Neuron (in vitro differentiated cells): ENCODE measurements around the gene B3GAT3.

Experiments
- H2AFZ ChIP-seq: one replicate; pipeline ENCODE4 v1.6.1; 2013; ENCODE audit warnings: low read depth, mild to moderate bottlenecking, inconsistent platforms, low read length, moderate library complexity
- H3K27me3 ChIP-seq: one replicate; pipeline ENCODE4 v1.6.1; 2013; ENCODE audit warnings: low read length; ENCODE audit not compliant: insufficient read depth
- H3K36me3 ChIP-seq: one replicate; pipeline ENCODE4 v1.6.1; 2013; ENCODE audit warnings: low read length; ENCODE audit not compliant: insufficient read depth
- H3K4me1 ChIP-seq: one replicate; pipeline ENCODE4 v1.6.1; 2013; ENCODE audit warnings: low read length; ENCODE audit not compliant: insufficient read depth
- H3K4me3 ChIP-seq: 2 replicates; pipeline ENCODE4 v1.5.1; 2013; ENCODE audit warnings: mild to moderate bottlenecking, low read length, moderate library complexity
- H3K9me3 ChIP-seq: one replicate; pipeline ENCODE4 v1.6.1; 2013; ENCODE audit warnings: low read length

The B3GAT3 gene

GRCh38 chr11:62605467-62605866 lies 16.3 kb downstream of the B3GAT3 start:
- no peak overlapping the region for H2AFZ ChIP-seq
- H3K4me1 ChIP-seq = peaks cover 18% of the 10 kb centered on the region
- H3K27me3 ChIP-seq = no peaks in the 10 kb centered on the region
- no peaks in the 10 kb centered on the region for H3K9me3 ChIP-seq
- no peak overlapping the region for H3K4me3 ChIP-seq
- H3K36me3 ChIP-seq = no peaks in the 10 kb centered on the region

DNA sequence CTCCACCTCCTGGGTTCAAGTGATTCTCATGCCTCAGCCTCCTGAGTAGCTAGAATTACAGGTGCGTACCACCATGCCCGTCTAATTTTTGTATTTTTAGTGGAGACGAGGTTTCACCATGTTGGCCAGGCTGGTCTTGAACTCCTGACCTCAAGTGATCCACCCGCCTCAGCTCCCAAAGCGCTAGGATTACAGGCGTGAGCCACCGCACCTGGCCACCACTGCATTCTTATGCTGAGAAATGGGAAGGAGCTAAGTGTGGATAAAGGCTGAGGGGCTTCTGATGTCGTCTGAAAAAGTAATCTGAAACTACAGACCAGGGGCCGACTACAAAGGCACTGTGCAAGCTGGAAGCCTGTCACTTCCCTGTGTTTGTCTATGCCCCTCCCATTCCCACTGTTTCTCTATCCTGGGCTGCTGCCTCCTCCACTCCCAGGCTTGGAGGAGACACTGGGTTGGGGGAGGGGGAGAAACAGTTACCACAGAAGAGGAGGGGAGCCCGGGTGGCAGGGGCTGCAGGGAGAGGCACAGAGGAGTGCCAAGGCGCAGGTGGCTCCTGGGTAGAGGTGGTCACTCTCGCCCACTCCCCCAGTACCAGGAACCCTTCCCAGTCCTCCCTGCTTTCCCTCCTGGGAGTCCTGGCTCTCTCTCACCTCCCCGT lies 17.2 kb downstream of the B3GAT3 start:
- H3K4me1 ChIP-seq = peaks cover 27% of the 10 kb centered on the region
- H2AFZ ChIP-seq = no peak overlapping the region
- H3K4me3 ChIP-seq = no peak overlapping the region
- H3K9me3 ChIP-seq = no peaks in the 10 kb centered on the region
- peaks cover 5% of the 10 kb centered on the region for H3K36me3 ChIP-seq
- no peaks in the 10 kb centered on the region for H3K27me3 ChIP-seq

DNA sequence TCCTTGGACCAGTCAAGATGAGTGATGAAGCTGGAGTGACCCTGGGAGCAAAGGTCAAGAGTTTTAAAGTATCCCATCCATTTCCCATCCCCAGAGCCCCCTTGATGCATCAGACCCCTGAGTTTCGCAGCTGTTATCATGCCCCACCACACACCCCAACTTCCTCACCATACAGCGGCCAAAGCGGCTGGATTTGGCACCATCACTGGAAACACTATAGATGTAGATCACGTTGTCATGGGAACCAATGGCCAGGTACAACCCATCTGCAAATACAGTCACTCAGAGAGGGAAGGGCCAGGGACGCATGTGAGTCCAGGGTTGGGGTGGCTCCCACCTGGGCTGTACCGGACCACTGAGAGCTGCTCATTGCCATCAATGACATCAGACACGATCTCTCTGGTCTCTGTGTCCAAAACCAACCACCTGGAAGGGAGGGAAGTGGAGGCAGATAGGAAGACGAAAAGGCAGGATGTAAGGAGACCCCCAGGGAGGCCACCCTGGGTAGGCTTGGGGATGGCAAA lies 17.9 kb downstream of the B3GAT3 start:
- peaks cover 12% of the 10 kb centered on the region for H3K36me3 ChIP-seq
- H3K4me1 ChIP-seq = peaks cover 34% of the 10 kb centered on the region
- no peak overlapping the region for H3K4me3 ChIP-seq
- no peaks in the 10 kb centered on the region for H3K9me3 ChIP-seq
- H3K27me3 ChIP-seq = no peaks in the 10 kb centered on the region
- no peak overlapping the region for H2AFZ ChIP-seq

- Histone ChIP-seq H3K4me3 (no peak overlapping the region), H3K4me1 (peaks cover 34% of the 10 kb centered on the region), H2AFZ (no peak overlapping the region), H3K9me3 (no peaks in the 10 kb centered on the region), H3K36me3 (peaks cover 20% of the 10 kb centered on the region), H3K27me3 (no peaks in the 10 kb centered on the region)
Measured at GRCh38 chr11:62603072-62603408, 18.7 kb downstream of the B3GAT3 start.

DNA sequence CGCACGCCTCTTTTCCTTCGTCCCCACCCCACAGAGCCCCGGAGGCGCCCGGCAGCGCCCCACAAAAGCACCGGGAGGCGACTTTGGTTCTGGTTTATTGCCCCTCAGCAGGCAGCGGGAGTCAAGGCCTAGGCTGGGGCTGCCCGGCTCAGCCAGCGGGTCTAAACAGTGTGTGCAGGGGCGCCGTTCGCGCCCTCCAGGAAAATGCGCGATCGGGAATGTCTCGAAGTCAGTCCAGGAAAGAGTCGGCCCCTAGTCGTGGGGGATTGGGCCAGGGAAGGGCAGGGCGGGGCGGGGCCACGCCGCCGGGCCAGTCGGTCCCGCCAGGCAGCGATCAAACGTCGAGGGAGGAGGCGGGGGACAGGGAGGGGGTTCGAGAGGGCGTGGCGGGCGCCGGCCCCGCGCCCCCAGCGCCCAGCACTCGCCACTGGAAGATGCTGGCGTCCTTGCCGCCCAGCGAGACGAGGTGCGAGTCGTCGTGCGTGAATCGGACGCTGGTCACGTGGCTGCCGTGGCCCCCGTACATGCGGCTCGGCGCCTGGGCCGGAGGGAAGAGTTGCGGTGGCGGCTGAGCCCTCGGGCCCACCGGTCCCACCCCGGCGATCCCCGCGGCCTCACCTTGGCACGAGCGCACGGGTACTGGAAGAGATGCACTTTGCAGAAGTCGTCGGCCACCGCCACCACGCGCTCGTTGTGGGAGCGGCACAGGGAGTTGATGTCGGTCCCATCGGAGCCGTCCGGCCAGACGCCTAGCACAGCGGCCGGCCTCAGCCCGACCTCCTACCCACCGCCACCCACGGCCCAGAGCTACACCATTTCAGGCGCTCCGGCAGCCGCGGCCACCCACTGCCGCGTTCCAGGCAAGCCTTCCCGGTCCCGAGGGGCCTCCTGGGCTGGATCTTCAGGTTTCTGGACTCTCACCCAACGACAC lies 19.4 kb downstream of the B3GAT3 start:
- Histone ChIP-seq H3K4me3 (peak overlapping the region; percentile 3), H3K36me3 (peaks cover 27% of the 10 kb centered on the region), H3K4me1 (peaks cover 34% of the 10 kb centered on the region), H3K27me3 (no peaks in the 10 kb centered on the region), H2AFZ (no peak overlapping the region), H3K9me3 (no peaks in the 10 kb centered on the region)

GRCh38 chr11:62601372-62602140 lies 20.2 kb downstream of the B3GAT3 start, which contains the start of gene MTA2:
Gene MTA2, minus strand, starts transcription at chr11:62601865. Its CDS starts 415 bp downstream, at chr11:62601450.
- Histone ChIP-seq H3K36me3 (peaks cover 32% of the 10 kb centered on the region), H3K9me3 (no peaks in the 10 kb centered on the region), H3K4me1 (peaks cover 34% of the 10 kb centered on the region), H3K27me3 (no peaks in the 10 kb centered on the region), H3K4me3 (peak within 1 kb of the TSS; percentile 83), H2AFZ (peak within 1 kb of the TSS; percentile 38)

GRCh38 chr11:62601122-62601371 lies 20.7 kb downstream of the B3GAT3 start:
- Histone ChIP-seq H3K4me1 (peaks cover 34% of the 10 kb centered on the region), H3K27me3 (no peaks in the 10 kb centered on the region), H3K36me3 (peaks cover 37% of the 10 kb centered on the region), H3K4me3 (peak overlapping the region; percentile 83), H2AFZ (peak overlapping the region; percentile 38), H3K9me3 (no peaks in the 10 kb centered on the region)

DNA sequence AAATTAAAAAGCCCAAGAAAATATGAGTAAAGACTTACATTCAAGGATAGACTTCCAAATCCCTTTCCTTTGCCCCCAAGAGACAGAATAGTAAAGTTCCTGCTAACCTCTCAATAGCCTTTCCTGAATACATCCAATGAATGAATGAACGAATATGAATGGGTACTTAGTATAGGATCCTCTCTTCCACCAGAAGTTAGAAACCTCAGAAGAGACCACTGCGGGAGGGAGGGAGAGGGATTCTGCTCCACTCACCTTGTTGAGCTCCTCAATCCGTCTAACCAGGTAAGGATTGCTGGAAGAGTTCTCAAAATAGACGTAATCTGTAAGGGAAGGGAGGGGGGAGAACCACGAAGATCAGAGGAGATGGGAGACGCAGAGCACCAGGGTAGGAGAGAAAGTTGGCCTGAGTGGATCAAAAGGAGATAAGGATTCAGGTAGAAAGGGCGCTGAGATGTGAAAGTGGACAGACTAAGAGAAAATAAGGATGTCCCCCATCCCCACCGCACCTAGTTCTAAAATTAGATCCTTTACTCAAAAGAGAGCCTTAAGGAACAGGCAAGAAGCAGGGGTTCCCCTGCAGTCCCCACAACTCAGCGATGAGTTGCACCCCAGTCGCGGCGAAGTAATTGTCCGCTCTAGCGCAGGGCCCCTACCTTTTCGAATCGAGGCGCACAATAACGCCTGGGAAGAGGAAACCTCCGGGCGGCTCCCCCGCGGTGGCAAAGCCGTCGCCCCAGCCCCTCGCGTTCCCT lies 21.2 kb downstream of the B3GAT3 start:
- Histone ChIP-seq H2AFZ (peak overlapping the region; percentile 38), H3K36me3 (peaks cover 42% of the 10 kb centered on the region), H3K9me3 (no peaks in the 10 kb centered on the region), H3K4me1 (peaks cover 34% of the 10 kb centered on the region), H3K4me3 (peak overlapping the region; percentile 83), H3K27me3 (no peaks in the 10 kb centered on the region)

DNA sequence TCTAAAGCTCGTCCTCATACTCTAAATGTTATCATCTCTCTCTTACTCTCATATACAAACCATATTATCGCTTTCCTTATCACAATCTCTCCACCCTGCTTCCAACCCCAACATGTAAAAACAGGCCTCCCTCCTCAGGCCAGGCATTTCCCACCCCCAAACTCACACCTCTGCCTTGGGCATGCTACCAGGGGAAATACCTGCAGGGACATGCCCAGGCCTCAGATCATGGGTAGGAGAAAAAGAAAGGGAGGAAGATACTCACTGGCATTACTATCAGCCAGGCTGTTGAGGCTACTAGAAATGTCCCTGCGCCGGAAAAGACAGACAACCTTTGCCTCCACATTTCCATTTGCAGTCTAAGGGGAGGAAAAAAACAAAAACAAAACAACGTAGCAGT lies 21.9 kb downstream of the B3GAT3 start:
- Histone ChIP-seq H3K4me3 (peak overlapping the region; percentile 83), H3K9me3 (no peaks in the 10 kb centered on the region), H3K4me1 (peaks cover 31% of the 10 kb centered on the region), H3K36me3 (peaks cover 48% of the 10 kb centered on the region), H3K27me3 (no peaks in the 10 kb centered on the region), H2AFZ (no peak overlapping the region)

- no peaks in the 10 kb centered on the region for H3K27me3 ChIP-seq
- H3K4me1 ChIP-seq = peaks cover 24% of the 10 kb centered on the region
- peak overlapping the region; percentile 83 for H3K4me3 ChIP-seq
- no peaks in the 10 kb centered on the region for H3K9me3 ChIP-seq
- peaks cover 55% of the 10 kb centered on the region for H3K36me3 ChIP-seq
- no peak overlapping the region for H2AFZ ChIP-seq
Measured at GRCh38 chr11:62599069-62599696, 22.6 kb downstream of the B3GAT3 start.

GRCh38 chr11:62595124-62595523 lies 26.7 kb downstream of the B3GAT3 start:
- Histone ChIP-seq H3K4me1 (peaks cover 31% of the 10 kb centered on the region), H3K9me3 (no peaks in the 10 kb centered on the region), H3K36me3 (peaks cover 69% of the 10 kb centered on the region), H3K4me3 (no peak overlapping the region), H3K27me3 (no peaks in the 10 kb centered on the region), H2AFZ (no peak overlapping the region)

DNA sequence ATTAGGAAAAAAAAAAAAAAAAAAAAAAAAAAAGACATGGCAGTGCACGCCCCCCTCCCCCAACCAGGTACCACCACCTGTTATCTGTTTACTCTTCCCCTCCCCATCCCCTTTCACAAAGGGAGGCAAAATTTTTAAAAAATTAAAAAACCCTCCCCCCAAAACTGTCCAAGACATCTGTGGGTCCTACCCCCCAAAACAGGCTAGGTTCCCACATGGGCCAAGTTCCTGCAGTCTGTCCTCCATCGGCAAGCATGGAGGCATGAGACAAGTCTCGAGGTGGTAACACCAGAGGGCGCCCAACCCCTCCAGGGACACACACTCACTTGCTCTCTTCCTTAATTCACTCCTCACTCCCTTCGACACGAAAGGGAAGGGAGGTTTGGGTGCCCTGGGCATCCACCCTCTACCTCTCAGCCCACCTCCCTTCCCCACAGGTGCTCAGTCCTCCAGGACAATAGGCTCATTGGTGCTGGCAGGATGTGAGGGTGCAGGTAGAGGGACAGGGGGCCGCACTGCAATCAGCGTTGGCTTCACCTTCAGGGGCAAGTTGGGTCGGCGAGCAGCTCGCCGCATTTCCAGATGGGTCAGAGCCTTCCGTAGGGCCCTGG lies 28.2 kb downstream of the B3GAT3 start:
- H3K9me3 ChIP-seq = no peaks in the 10 kb centered on the region
- H2AFZ ChIP-seq = no peak overlapping the region
- peaks cover 57% of the 10 kb centered on the region for H3K36me3 ChIP-seq
- no peak overlapping the region for H3K4me3 ChIP-seq
- H3K4me1 ChIP-seq = peaks cover 23% of the 10 kb centered on the region
- H3K27me3 ChIP-seq = no peaks in the 10 kb centered on the region
